T1000 (cell line): Measurements from ENCODE around the gene GRIN1.
"Not testable (repeated sequence)": the region's sequence is repeated elsewhere in the genome, so short reads cannot be mapped to it uniquely, and the experiment has no call there.

Source experiments
- DNase-seq: peaks from one replicate; lab custom pipeline; 2025; ENCODE audit warnings: mixed read lengths; lab: John Stamatoyannopoulos, UW

Gene GRIN1

DNA sequence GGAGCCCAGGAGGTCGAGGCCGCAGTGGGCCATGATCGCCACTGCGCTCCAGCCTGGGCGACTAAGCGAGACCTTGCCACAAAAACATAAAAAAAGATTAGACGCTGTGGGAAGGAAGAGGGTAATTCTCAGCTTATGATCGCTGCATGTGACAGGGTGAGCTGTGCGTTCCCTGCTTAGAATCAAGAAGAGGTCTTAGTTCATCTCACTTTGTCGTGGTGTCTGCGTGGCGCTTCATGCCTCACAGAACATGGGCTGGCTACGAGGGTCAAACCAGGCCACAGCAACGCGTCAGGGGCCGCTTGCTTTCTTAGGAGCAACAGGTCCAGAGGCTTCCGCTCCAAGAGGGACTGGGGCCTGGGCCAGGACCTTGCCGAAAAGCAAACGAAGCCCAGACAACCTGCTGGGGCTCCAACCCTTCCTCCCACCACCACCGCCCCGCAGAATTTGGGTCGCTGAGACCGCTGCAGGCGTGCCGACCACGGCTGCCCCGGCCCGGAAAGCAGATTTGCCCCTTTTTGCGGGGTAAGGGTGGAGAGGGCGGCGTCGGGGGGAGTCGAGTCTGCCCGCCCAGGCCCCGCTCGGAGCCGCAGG, 10.0 kb upstream of the GRIN1 start:
- DNase-seq, result no peak

DNA sequence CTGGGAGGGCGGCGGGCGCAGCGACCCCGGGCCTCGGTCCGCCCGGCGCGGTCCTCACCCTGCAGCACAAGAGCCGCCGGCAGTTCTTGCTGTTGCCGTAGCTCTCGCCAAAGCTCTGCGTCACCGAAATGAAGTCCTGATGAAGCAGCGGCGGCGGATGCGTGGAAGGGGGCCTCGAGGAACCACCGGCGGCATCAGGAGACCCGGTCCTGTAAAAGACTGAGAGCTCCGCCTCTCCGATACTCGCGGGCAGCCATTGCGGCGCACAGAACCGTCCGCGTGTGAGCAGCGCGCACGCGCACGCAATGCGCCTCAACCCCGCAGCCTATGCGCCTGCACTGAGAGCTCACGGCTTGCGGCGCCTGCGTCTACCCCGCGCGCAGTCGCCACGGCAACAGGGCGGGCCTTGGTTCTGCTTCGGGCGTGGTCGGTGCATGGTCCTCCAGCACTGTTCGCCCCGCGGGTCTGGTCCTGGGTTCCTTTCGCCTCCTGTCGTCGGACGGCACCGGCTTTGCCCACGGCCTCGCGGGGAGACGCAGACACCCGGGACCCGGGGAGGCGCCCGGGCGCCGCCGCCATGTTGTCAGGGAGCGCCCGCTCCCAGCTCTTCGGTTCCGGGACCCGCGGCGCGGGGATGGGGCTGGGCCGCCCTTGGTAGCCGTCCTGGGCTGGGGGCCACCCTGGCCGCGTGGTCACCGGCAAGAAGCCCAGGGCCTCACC, 9.3 kb upstream of the GRIN1 start:
- DNase-seq, result peak; percentile 84

DNA sequence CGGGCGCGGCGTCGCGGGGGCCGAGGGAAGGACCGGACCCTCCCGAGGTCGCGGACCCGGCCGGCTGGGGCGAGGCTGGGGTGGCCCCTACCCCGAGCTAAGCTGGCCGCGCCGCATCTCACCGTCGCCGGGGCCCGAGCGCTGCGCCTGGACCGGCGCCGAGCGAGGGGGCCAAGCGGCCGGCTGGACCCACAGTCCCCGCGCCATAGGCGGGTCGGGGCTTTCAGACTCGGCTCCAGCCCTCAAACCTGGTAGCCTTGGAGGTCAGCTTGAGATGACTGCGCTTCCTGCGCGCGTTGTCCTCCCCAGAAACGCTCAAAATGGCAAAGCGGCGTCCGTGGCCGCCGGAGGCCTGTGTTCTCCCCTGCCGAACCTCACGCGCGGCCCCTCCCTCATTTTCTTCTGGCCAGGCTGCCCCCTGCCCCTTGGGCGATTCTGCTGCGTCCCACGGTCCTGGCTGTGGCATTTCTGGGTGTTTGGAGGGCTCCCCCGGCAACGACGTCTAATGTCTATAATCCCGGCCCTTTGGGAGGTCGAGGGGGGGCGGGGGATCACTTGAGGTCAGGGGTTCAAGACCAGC, 8.7 kb upstream of the GRIN1 start:
- no peak for DNase-seq

DNA sequence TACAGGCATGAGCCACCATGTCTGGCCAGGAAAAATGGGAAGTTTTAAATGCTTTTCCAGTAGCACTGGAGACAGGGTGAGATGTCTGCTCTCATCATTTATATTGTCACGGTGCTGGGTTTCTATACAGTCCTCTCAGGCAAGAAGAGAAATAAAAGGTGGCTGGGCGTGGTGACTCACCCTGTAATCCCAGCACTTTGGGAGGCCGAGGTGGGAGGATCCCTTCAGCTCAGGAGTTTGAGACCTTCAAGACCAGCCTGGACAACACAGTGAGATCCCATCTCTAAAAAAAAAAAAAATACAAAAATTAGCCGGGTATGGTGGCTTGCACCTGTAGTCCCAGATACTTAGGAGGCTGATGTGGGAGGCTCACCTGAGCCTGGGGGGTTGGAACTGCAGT, 4.8 kb upstream of the GRIN1 start:
- DNase-seq, result no peak

DNA sequence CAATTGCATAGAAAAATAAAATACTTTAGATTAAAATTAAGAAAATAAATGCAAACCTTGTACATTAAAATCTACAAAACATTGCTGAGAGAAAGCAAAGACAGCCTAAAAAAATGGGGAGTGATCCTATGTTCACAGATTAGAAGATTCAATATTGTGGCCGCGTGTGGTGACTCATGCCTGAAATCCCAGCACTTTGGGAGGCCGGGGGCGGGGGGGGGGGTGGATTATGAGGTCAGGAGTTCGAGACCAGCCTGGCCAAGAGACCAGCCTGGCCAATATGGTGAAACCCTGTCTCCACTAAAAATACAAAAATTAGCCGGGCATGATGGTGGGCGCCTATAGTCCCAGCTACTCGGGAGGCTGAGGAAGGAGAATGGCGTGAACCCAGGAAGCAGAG, 3.8 kb upstream of the GRIN1 start:
- not testable (repeated sequence) for DNase-seq

DNA sequence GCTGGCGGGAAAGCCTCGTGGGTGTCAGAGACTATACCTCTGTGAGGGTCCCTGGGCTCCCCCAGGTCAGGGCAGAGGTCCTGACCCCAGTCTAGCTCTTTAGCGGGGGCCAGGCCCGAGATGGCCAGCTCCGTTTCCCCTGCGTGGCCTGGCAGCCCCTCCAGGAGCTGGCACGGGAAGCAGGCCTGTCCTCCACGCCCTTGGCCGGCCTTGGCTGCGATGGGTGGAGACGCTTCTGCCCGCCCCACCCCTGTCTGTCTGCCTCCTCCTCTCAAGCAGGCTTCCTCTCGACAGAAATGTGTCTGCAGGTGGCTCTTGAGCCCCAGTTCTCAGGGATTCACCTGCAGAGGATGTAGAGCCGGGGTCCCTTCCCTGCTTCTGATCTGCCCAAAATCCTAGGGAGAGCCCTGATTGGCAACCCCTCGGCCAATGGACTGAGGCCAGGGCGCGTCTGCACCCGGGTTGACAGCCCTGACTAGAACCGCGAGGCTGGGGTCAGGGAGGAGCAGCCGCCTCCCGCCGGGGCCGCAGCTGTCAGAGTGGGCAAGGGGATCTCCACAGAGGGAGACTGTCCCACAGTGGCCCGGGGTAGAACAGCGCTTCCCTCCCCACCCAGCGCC, 2.6 kb upstream of the GRIN1 start:
- no peak for DNase-seq

DNA sequence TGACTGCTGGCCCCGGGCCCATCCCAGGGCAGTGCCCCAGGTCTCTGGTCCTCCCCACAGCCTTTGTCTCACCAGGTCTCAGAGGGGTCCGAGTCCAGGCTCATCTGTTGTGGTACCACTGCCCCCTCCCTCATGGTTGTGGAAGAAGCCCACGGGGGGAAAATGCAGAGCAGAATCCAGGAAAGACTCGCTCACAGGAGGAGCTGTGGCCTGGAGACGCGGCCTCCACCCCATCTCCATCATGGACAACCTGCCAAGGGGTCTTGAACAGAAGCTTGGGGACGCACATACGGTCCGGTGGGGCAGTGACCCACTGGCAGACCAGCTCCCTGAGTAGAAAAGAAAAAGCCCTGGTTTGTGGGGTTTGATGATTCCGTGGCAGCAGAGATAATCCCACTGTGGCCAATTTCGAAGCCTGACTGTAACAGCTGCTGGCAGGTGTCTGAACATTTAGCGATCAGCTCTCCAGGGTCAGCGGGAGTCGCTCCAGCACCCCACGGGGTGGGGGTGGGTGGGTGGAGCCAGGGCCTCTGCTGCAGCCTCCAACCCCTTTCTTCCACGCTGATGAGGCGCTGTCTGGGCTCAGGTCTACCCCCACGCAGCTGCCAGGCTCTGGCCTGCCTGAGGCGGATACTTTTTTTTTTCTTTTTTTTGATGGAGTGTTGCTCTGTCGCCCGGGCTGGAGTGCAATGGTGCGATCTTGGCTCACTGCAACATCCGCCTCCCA, 1.9 kb upstream of the GRIN1 start:
- DNase-seq, result no peak

DNA sequence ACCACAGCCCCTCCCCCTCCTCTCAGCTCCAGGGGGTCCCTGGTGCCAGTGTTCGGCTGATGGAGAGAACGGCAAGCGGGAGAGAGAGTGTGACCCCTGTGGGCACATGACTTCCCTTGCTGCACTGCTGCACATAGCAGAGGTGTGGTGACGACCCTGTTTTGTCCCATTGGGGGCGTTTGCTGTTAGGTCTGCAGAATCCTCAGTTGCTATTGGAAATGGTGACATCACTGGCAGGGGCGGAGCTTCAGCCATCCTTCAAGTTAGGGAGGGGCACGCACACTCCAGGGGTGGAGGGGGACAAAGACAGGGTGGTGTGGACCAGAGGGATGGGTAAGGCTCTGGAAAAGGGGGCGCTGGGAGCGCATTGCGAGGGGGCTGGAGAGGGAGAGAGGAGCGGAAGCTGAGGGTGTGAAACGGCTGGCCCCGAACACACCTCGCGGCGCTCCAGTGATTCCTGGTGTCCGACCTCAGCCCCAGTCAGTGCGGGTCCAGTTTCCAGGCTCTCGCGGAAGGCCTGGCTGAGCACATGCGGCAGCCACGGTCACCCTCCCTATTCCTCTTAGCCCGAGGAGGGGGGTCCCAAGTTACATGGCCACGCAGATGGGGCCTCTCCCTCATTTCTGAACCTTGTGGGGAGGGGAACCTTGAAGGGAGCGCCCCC, 764 bp upstream of the GRIN1 start:
- DNase-seq, result no peak

DNA sequence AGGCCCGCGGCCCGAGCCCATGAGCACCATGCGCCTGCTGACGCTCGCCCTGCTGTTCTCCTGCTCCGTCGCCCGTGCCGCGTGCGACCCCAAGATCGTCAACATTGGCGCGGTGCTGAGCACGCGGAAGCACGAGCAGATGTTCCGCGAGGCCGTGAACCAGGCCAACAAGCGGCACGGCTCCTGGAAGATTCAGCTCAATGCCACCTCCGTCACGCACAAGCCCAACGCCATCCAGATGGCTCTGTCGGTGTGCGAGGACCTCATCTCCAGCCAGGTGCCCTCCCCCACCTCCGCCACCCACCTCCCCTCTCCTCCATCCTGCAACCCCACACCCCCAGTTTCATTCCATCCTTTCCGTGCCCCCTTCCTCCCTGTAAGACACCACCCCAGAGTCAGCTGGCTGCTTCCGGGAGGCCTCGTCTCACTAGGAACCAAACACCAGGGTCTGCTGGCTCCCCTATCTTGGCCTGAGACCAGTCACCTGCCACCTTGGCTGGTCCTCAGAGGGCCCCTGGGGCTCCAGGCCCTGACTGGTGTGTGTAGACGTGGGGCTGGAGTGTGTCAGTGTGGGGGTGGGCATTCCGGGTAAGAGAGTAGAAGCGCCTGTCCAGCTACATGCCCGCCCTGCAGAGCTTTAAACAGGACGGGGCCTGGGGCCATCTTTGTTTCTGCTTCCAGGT, 655 bp downstream of the GRIN1 start:
- no peak for DNase-seq

DNA sequence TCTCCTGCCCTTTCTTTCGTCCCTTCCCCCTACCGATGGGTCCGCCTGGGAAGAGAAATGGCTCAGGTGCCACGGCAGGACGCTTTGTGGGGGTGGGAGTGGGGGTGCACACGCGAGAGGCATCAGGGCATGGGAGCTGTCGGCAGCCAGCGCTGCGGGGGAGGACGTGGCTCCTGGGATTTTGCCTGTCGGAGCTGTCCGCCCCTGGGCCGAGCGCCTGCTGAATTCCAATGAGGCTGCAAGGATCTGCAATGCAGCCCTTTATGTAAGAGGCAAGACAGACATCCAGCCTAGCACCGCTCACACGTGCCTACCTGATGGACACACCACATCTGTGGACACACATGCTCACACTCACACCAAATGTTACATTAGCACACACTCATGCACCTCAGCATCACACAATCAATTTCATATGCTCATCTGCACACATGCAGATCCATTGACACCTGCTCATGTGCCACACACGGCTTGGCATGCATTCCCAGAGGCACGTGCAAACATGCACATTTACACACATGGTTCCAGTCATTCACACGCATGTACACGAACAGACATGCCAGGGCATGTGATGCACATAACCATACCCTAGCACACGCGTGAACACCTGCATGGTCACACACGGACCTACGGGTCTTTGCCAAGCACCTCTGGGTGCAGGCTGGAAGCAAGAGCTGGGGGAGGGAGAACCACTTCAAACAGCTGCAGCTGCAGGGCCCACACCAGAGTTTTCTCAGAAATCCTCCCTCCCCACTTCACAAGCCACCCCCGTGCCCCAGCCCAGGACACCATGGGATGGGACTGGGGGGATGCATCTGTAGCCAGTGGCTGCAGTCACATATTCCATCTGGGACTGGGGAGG, 1.4 kb downstream of the GRIN1 start:
- DNase-seq, result no peak

DNA sequence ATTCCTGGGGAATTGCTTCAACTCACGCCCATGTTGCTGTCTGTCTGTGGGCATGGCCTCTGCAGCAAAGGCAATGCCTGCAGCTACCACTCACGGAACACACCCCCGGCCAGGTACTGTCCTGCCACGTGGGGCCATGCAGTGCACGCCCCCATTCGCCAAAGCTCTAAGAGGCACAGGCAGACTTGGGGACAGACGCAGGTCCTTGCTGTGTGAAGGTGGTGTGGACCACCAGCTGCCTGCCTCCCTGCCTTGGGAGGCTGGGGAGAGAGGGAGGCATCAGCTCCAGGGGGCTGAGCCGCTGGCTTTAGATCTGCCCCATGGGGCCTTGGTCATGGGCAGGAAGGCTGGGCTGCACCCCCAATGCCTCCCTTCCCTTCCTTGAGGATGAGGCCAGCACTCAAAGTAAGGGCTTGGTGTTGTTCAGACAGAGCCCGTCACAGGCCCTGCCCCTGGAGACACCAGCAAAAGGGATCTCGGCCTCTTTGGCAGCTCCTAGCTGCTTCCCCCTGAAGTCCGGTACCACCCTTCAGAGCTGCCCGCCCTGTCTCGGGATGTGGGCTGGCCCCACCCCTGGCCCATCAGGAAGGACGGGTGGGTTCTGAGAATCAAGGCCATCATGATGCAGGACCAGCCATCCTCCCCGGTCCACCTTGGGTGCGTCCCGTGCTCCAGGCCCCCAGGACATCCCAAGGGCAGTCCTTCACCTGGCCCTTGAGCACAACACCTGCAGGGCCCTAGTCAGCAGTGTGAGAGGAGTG, 2.3 kb downstream of the GRIN1 start:
- no peak for DNase-seq

DNA sequence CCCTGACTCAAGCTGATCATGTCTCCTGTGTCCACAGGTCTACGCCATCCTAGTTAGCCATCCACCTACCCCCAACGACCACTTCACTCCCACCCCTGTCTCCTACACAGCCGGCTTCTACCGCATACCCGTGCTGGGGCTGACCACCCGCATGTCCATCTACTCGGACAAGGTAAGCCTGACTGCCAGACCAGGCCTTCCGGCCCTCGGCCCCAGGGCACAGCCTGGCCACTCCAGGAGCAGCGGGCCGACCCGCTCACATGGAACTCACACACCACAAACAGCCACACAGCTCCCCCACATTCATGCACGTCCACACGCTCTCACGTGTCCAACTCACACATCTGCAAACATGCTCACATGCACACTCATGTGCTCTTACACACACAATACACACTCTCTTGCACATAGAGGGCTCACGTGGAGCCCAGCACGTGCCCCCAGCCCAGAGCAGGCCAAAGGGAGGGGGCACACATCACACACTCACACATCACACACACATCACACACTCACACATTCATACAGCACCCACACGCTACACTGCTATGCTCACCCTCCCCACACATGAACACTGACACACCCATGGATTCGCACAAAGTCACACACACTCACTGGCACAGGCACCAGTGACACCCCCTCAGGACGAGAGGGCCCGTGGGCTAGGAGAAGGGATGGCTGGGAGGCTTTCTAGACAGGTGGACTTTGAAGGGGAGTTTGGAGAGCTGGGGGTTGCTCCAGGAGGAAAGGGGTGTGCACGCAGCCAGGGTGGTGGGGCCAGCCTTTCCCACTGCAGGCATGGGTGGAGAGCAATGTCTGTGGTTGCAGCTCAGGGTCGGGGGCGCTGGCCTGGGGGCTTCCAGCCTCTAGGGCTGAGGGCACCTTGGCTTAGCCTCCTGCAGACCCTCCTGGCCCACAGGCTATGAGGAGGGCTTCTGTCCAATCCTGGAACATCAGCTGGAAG, 3.3 kb downstream of the GRIN1 start:
- DNase-seq, result no peak

DNA sequence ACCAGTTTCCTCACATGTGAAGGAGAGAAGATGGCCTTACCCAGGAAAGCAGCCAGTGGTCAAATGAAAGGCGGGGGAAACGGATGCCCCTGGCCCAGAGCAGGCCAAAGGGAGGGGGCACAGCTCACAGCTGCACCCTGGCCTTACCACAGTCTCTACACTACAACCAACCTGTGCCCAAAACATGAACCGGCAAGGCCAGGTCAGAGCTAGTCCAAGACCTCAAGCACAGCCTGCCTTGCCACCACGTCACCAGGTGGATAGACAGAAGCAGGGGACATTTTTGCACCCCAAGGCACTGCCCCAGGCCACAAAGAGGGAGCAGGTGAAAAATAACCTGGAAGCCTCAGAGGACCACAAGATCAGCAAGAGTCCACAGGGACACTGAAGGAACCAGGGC, 4.5 kb downstream of the GRIN1 start:
- no peak for DNase-seq

DNA sequence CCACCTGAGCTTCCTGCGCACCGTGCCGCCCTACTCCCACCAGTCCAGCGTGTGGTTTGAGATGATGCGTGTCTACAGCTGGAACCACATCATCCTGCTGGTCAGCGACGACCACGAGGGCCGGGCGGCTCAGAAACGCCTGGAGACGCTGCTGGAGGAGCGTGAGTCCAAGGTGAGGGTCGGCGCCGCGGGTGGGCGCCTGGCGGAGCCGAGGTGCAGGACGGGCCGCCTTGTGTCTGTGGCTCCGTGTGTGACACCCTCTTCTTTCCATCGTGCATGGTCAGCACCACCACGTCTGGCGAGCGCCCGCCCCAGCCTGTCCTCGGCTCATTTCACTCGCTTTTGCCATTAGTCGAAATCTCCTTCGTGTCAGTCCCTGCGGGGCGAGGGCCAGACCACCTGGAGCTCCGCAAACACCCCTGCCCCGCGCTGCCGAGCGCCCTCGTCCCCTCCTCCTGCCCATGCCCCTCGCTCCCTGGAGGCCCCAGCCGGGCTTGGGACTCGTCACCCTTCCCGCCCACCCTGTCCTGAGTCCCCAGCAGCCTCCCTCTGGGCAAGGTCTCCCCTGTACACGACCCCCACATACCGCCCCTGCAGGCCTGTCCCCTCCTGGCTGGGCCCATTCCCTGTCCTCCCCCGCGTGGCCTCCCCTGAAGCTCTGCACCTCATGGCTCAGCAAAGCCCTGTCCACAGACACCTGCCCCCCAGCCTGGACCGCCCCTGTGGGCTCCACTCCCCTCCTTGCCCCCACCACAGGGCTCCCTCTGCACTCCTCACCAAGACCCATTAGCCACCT, 7.0 kb downstream of the GRIN1 start:
- no peak for DNase-seq

DNA sequence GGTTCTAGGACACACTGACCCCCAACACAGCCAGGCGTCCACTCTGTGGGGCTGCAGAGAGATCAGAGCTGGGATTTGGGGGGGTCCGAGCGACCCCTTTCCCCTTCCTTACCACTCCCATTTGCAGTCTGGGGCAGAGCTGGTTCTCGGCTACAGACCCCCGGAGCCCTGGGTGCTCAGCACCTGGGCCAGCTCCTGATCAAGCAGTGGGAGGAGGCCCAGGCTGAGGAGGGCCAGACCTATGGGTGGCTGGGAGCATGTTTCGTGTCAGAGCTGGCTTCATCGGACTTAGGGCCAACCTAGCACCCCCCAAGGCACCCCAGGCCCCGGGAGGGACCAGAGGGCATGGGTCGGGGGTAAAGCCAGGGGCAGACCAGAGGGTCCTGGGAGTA, 7.6 kb downstream of the GRIN1 start:
- DNase-seq, result no peak

DNA sequence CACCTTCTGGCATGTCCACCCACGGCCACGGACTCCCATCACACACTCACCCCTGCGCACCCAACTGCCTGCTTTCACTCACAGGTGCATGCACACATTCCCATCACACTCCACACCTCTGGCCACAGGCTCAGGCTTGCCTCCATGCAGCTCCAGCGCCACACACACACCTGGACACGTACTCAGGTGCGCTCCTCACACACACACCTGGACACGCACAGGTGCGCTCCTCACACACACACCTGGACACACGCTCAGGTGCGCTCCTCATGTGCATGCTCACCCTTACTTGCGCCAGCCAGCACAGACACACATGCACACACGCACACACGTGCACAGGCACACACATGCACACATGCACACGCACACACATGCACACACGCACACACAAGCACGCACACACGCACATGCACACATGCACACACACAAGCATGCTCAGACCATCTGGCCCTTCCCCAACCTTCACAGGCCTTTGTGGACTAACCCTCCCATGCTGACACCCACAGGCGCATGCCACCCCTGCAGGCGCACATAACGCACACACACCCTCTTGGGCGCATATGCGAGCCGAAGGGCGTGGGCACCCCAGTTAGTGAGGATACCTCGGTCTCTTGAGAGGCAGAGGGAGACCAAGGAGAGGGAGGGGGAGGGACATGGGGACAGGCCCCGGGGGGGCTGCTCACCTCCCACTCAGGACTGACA, 8.3 kb downstream of the GRIN1 start:
- DNase-seq, result no peak

DNA sequence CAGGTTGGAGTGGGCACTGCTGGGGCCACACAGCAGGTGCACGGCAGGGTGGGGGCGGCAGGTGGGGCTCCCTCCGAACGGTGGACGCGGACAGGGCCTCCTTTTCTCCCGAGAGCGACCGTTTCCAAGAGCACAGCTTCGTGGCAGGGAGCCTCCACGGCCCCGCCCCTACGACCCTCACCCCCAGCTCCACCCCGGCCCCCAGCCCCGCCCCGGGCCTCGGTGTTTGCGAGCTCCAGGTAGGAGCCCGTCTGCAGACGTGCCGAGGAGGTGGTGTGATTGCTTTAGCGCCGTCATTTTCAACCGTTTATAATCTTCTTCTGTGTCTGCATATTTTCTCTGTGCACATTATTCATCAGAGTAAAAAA, 8.8 kb downstream of the GRIN1 start:
- no peak for DNase-seq
